Dendritic cell treated with granulocyte-macrophage colony-stimulating factor and Interleukin-4, amounts not matched to agents 40 ng/mL and 50 ng/mL, for 4 days (primary cell): Measurements from ENCODE around the gene DAZAP1.
"Not testable (repeated sequence)": the region's sequence is repeated elsewhere in the genome, so short reads cannot be mapped to it uniquely, and the experiment has no call there.

Source experiments
- H3K27ac Mint-ChIP-seq: one replicate; pipeline ENCODE4 v1.8.0; 2022; ENCODE audit warnings: mild to moderate bottlenecking, mixed read lengths
- H3K27me3 Mint-ChIP-seq: one replicate; pipeline ENCODE4 v1.8.0; 2022; ENCODE audit warnings: mild to moderate bottlenecking, mixed read lengths
- H3K36me3 Mint-ChIP-seq: one replicate; pipeline ENCODE4 v1.8.0; 2022; ENCODE audit warnings: low read depth, mixed read lengths
- H3K4me1 Mint-ChIP-seq: one replicate; pipeline ENCODE4 v1.8.0; 2022; ENCODE audit warnings: low read depth, mixed read lengths
- H3K4me3 Mint-ChIP-seq: one replicate; pipeline ENCODE4 v1.8.0; 2022; ENCODE audit warnings: mild to moderate bottlenecking, moderate library complexity, mixed read lengths
- H3K9me3 Mint-ChIP-seq: one replicate; pipeline ENCODE4 v1.8.0; 2022; ENCODE audit warnings: mixed read lengths
- intact Hi-C: fragments of 100-400 bp; cut with micrococcal nuclease; formaldehyde crosslinking; loops from one replicate; pipeline ENCODE4 v1.15.0; 2022

DAZAP1 gene

GRCh38 chr19:1418951-1419738, 11.8 kb downstream of the DAZAP1 start:
- Mint-ChIP-seq H3K4me3 (no peak overlapping the region), H3K27me3 (no peaks in the 10 kb centered on the region), H3K36me3 (peaks cover 90% of the 10 kb centered on the region), H3K9me3 (no peaks in the 10 kb centered on the region), H3K27ac (no peak overlapping the region), H3K4me1 (peaks cover 35% of the 10 kb centered on the region)
- intact Hi-C loops = no loop called here

GRCh38 chr19:1420085-1420484, 12.7 kb downstream of the DAZAP1 start:
- H3K27me3 Mint-ChIP-seq, H3K9me3 Mint-ChIP-seq, intact Hi-C loops, H3K4me3 Mint-ChIP-seq, H3K27ac Mint-ChIP-seq: not testable (repeated sequence)
- Mint-ChIP-seq H3K4me1 (peaks cover 28% of the 10 kb centered on the region), H3K36me3 (peaks cover 97% of the 10 kb centered on the region)

GRCh38 chr19:1420590-1420989, 13.2 kb downstream of the DAZAP1 start:
- Mint-ChIP-seq H3K4me3 (no peak overlapping the region), H3K27me3 (no peaks in the 10 kb centered on the region), H3K9me3 (no peaks in the 10 kb centered on the region), H3K4me1 (peaks cover 23% of the 10 kb centered on the region), H3K36me3 (peaks cover 100% of the 10 kb centered on the region), H3K27ac (no peak overlapping the region)
- intact Hi-C loops = no loop called here

- Mint-ChIP-seq H3K4me1 (peaks cover 15% of the 10 kb centered on the region), H3K4me3 (no peak overlapping the region), H3K27ac (no peak overlapping the region), H3K27me3 (no peaks in the 10 kb centered on the region), H3K36me3 (peaks cover 100% of the 10 kb centered on the region), H3K9me3 (no peaks in the 10 kb centered on the region)
- intact Hi-C loops = no loop called here
Observed at GRCh38 chr19:1421218-1421957, 14.0 kb downstream of the DAZAP1 start.

- Mint-ChIP-seq H3K4me3 (no peak overlapping the region), H3K9me3 (no peaks in the 10 kb centered on the region), H3K36me3 (peaks cover 100% of the 10 kb centered on the region), H3K4me1 (peaks cover 9% of the 10 kb centered on the region), H3K27ac (peak overlapping the region; percentile 50), H3K27me3 (no peaks in the 10 kb centered on the region)
- intact Hi-C loops = no loop called here
Observed at GRCh38 chr19:1421958-1422305, 14.5 kb downstream of the DAZAP1 start.

- Mint-ChIP-seq H3K9me3 (no peaks in the 10 kb centered on the region), H3K36me3 (peaks cover 100% of the 10 kb centered on the region), H3K4me3 (no peak overlapping the region)
Observed at GRCh38 chr19:1422360-1422759, 15.0 kb downstream of the DAZAP1 start.

GRCh38 chr19:1422943-1423342, 15.6 kb downstream of the DAZAP1 start:
- Mint-ChIP-seq H3K4me3 (no peak overlapping the region), H3K4me1 (no peaks in the 10 kb centered on the region), H3K27ac (peak overlapping the region; percentile 50), H3K9me3 (no peaks in the 10 kb centered on the region), H3K27me3 (no peaks in the 10 kb centered on the region), H3K36me3 (peaks cover 100% of the 10 kb centered on the region)
- intact Hi-C loops = no loop called here

More at GRCh38 chr19:1422360-1422759, 15.0 kb downstream of the DAZAP1 start:
- no peaks in the 10 kb centered on the region for H3K27me3 Mint-ChIP-seq
- intact Hi-C loops = no loop called here
- H3K4me1 Mint-ChIP-seq = peaks cover 5% of the 10 kb centered on the region
- peak overlapping the region; percentile 50 for H3K27ac Mint-ChIP-seq

- Mint-ChIP-seq H3K9me3 (no peaks in the 10 kb centered on the region), H3K36me3 (peaks cover 100% of the 10 kb centered on the region), H3K27ac (peak overlapping the region; percentile 26), H3K27me3 (no peaks in the 10 kb centered on the region), H3K4me3 (no peak overlapping the region), H3K4me1 (no peaks in the 10 kb centered on the region)
- intact Hi-C loops = no loop called here
Observed at GRCh38 chr19:1423436-1424191, 16.2 kb downstream of the DAZAP1 start.

GRCh38 chr19:1424192-1424955, 17.0 kb downstream of the DAZAP1 start:
- Mint-ChIP-seq H3K27me3 (no peaks in the 10 kb centered on the region), H3K4me3 (no peak overlapping the region), H3K9me3 (no peaks in the 10 kb centered on the region), H3K36me3 (peaks cover 100% of the 10 kb centered on the region), H3K27ac (peak overlapping the region; percentile 26), H3K4me1 (no peaks in the 10 kb centered on the region)
- intact Hi-C loops = no loop called here

GRCh38 chr19:1425102-1425837, 17.9 kb downstream of the DAZAP1 start:
- Mint-ChIP-seq H3K36me3 (peaks cover 100% of the 10 kb centered on the region), H3K4me3 (no peak overlapping the region), H3K4me1 (no peaks in the 10 kb centered on the region), H3K27ac (no peak overlapping the region), H3K9me3 (no peaks in the 10 kb centered on the region), H3K27me3 (no peaks in the 10 kb centered on the region)
- intact Hi-C loops = no loop called here

- Mint-ChIP-seq H3K9me3 (no peaks in the 10 kb centered on the region), H3K27ac (no peak overlapping the region), H3K36me3 (peaks cover 100% of the 10 kb centered on the region), H3K27me3 (no peaks in the 10 kb centered on the region), H3K4me1 (no peaks in the 10 kb centered on the region), H3K4me3 (no peak overlapping the region)
- intact Hi-C loops = no loop called here
Observed at GRCh38 chr19:1425902-1426301, 18.5 kb downstream of the DAZAP1 start.

- Mint-ChIP-seq H3K27ac (no peak overlapping the region), H3K4me3 (no peak overlapping the region), H3K4me1 (no peaks in the 10 kb centered on the region), H3K27me3 (no peaks in the 10 kb centered on the region), H3K36me3 (peaks cover 100% of the 10 kb centered on the region), H3K9me3 (no peaks in the 10 kb centered on the region)
- intact Hi-C loops = no loop called here
Observed at GRCh38 chr19:1426736-1427135, 19.4 kb downstream of the DAZAP1 start.
